K562 (cell line): Measurements from ENCODE around the gene FRMPD2. TPM values are rescaled to one million over a fixed set of nuclear protein-coding genes. Genes with fewer than 3 reads are reported as not detected.

Experiments used
- ATAC-seq: fragments of 200-7000 bp; cut with Tn5 transposase; 3 replicates; pipeline ENCODE4 v1.9.1; 2020; ENCODE audit warnings: moderate library complexity
- BruUV-seq: library from RNA; stranded (reverse); fragments of 400-500 nt; replicated peaks from 2 replicates; lab custom pipeline; 2021; lab: Mats Ljungman, UMichigan
- CTCF ChIA-PET: fragments of 300-600 bp; formaldehyde crosslinking; extraction: SDS; loops from one replicate; lab custom pipeline; 2021; ENCODE audit warnings: low intra/inter-chr PET ratio; lab: Yijun Ruan, JAX
- POLR2A ChIA-PET: fragments of 300-600, 350-650 bp; sonication (Branson Sonifier 250); formaldehyde crosslinking; extraction: SDS; loops from one replicate; lab custom pipeline; 2021; ENCODE audit warnings: antibody characterized with exemption, inconsistent platforms; lab: Yijun Ruan, JAX
- DNase-seq, 4 experiments: peaks; one replicate each; pipeline versions ENCODE4 v3.0.0 to v3.0.0-alpha.2; 2011 to 2018; ENCODE audit warnings: low spot score in 3 of 4, mixed read lengths in 3 of 4; ENCODE audit errors: extremely low read depth in 1 of 4
- FAIRE-seq: peaks from 2 replicates; lab custom pipeline; 2011; peaks lifted over from hg19 to GRCh38; lab: Jason Lieb, UNC
- H2AFZ ChIP-seq: 2 replicates; pipeline ENCODE4 v1.6.0; 2011; ENCODE audit warnings: low read depth, low read length, control low read depth, inconsistent platforms
- H3K27ac ChIP-seq: fragments of 200-600 bp; 3 replicates; pipeline ENCODE4 v1.8.0; 2011; ENCODE audit warnings: low read depth, mild to moderate bottlenecking, control low read depth, inconsistent platforms, low read length, moderate library complexity, mixed read lengths; ENCODE audit errors: extremely low read depth
- H3K27me3 ChIP-seq, 2 experiments: fragments of 300-600 bp in 1 of 2; 2 replicates in 1 of 2; 3 replicates in 1 of 2; pipeline versions ENCODE4 v1.6.0 to v1.8.0; 2011; ENCODE audit warnings: inconsistent platforms in 2 of 2, low read length in 2 of 2, mild to moderate bottlenecking in 1 of 2, mixed read lengths in 1 of 2, moderate library complexity in 1 of 2; ENCODE audit not compliant: control insufficient read depth in 2 of 2, insufficient read depth in 2 of 2
- H3K36me3 ChIP-seq: fragments of 300-600 bp; 3 replicates; pipeline ENCODE4 v1.8.0; 2011; ENCODE audit warnings: mild to moderate bottlenecking, low read length, inconsistent platforms; ENCODE audit not compliant: control insufficient read depth, insufficient read depth
- H3K4me1 ChIP-seq, 2 experiments: fragments of 200-600 bp in 1 of 2; replicated peaks in 1 of 2; 2 replicates in 1 of 2; 3 replicates in 1 of 2; pipeline versions ENCODE4 v1.5.1 to v1.8.0; 2011; ENCODE audit warnings: inconsistent platforms in 2 of 2, low read length in 2 of 2, mild to moderate bottlenecking in 1 of 2, mixed read lengths in 1 of 2, moderate library complexity in 1 of 2; ENCODE audit not compliant: control insufficient read depth in 2 of 2, insufficient read depth in 2 of 2
- H3K4me2 ChIP-seq: 2 replicates; pipeline ENCODE4 v1.6.1; 2011; ENCODE audit warnings: low read length, control low read depth, inconsistent platforms, mixed read lengths; ENCODE audit not compliant: insufficient read depth
- H3K4me3 ChIP-seq: fragments of 200-600 bp; sonication (generic), shearing (Covaris generic); 2 replicates; pipeline ENCODE4 v1.5.1; 2016; ENCODE audit warnings: control low read depth, inconsistent platforms
- H3K79me2 ChIP-seq: fragments of 200-600 bp; 3 replicates; pipeline ENCODE4 v1.8.0; 2011; ENCODE audit warnings: low read length, inconsistent platforms; ENCODE audit not compliant: control insufficient read depth, insufficient read depth
- H3K9ac ChIP-seq, 2 experiments: 2 replicates each; pipeline versions ENCODE4 v1.6.0 to v1.6.1; 2011; ENCODE audit warnings: low read depth in 2 of 2, low read length in 2 of 2, control low read depth in 1 of 2, inconsistent platforms in 1 of 2, mild to moderate bottlenecking in 1 of 2, mixed read lengths in 1 of 2; ENCODE audit not compliant: insufficient read depth in 1 of 2
- H3K9me1 ChIP-seq: one replicate; pipeline ENCODE4 v1.6.0; 2011; ENCODE audit warnings: inconsistent platforms, mild to moderate bottlenecking, low read length, moderate library complexity; ENCODE audit not compliant: control insufficient read depth, insufficient read depth
- H3K9me3 ChIP-seq: replicated peaks from 2 replicates; pipeline ENCODE4 v1.5.1; 2011; ENCODE audit warnings: low read depth, low read length, inconsistent platforms; ENCODE audit not compliant: control insufficient read depth, insufficient read depth
- H4K20me1 ChIP-seq: replicated peaks from 2 replicates; pipeline ENCODE4 v1.6.1; 2011; ENCODE audit warnings: low read length, inconsistent platforms, mixed read lengths; ENCODE audit not compliant: control insufficient read depth, insufficient read depth
- BRD4 ChIP-seq: fragments of 200-600 bp; sonication (generic); IDR thresholded peaks from 2 replicates; pipeline ENCODE4 v1.6.1; 2017; ENCODE audit warnings: inconsistent platforms
- CAMTA2 ChIP-seq: fragments of 250-450 bp; sonication (Bioruptor Pico); conservative IDR thresholded peaks from 2 replicates; pipeline ENCODE4 v1.5.1; 2022
- CSDE1 ChIP-seq, 2 experiments: fragments of 450-650 bp; IDR thresholded peaks; 2 replicates each; pipeline ENCODE4 v1.6.1; 2016; ENCODE audit warnings: mild to moderate bottlenecking in 1 of 2
- E2F8 ChIP-seq: fragments of 450-650 bp; IDR thresholded peaks from 2 replicates; pipeline ENCODE4 v1.7.1; 2018; ENCODE audit warnings: mild to moderate bottlenecking, low read depth; ENCODE audit not compliant: partially characterized antibody
- ELF4 ChIP-seq: fragments of 450-650 bp; formaldehyde crosslinking; IDR thresholded peaks from 2 replicates; pipeline ENCODE4 v1.4.0; 2022; ENCODE audit warnings: missing genetic modification characterization
- HDGF ChIP-seq: fragments of 450-650 bp; IDR thresholded peaks from 2 replicates; pipeline ENCODE4 v1.6.1; 2016
- IFI16 ChIP-seq: fragments of 250-450 bp; sonication (Bioruptor Pico); IDR thresholded peaks from 2 replicates; pipeline ENCODE4 v2.1.2; 2022; ENCODE audit warnings: mild to moderate bottlenecking, inconsistent platforms
- NFRKB ChIP-seq: fragments of 450-650 bp; IDR thresholded peaks from 2 replicates; pipeline ENCODE4 v1.6.1; 2016; ENCODE audit warnings: low read depth
- NR1H2 ChIP-seq: sonication (generic); formaldehyde crosslinking; IDR thresholded peaks from 2 replicates; pipeline ENCODE4 v1.4.0; 2020; ENCODE audit warnings: mild to moderate bottlenecking, missing genetic modification reagents
- RB1 ChIP-seq: fragments of 450-650 bp; IDR thresholded peaks from 2 replicates; pipeline ENCODE4 v1.6.1; 2017; ENCODE audit warnings: low read depth, mild to moderate bottlenecking
- SOX6 ChIP-seq: fragments of 450-650 bp; IDR thresholded peaks from 2 replicates; pipeline ENCODE4 v1.6.1; 2014; ENCODE audit warnings: mild to moderate bottlenecking
- ZNF24 ChIP-seq: fragments of 450-650 bp; IDR thresholded peaks from 2 replicates; pipeline ENCODE4 v1.6.1; 2016
- ZNF586 ChIP-seq: fragments of 450-650 bp; formaldehyde crosslinking; conservative IDR thresholded peaks from 2 replicates; pipeline ENCODE4 v1.4.0; 2020; ENCODE audit warnings: mild to moderate bottlenecking, moderate library complexity
- WGBS: fragments of 100-300 bp; shearing (Covaris generic); methylation state at CpG from one replicate; pipeline ENCODE4 v1.1.6; 2016; ENCODE audit warnings: low coverage, mixed read lengths; ENCODE audit not compliant: insufficient coverage; ENCODE audit errors: missing lambda C conversion rate; 5-methylcytosine and 5-hydroxymethylcytosine counted together
- in situ Hi-C: fragments of 300-500 bp; cut with MboI; formaldehyde crosslinking; loops from 4 replicates; pipeline ENCODE4 v1.15.0; 2018; ENCODE audit warnings: inconsistent platforms, mixed read lengths
- intact Hi-C: fragments of 100-400 bp; cut with micrococcal nuclease; formaldehyde crosslinking; loops from 2 replicates; pipeline ENCODE4 v1.14.2; 2022
- polyA plus RNA-seq, 8 experiments: library from polyadenylated mRNA; depleted of rRNA in 4 of 8; stranded (reverse) in 5 of 8; unstranded in 3 of 8; fragments of >200 nt; fragmentation: Nextera tagmentation in 2 of 8; fragmentation: Illumina TruSeq in 1 of 8; extraction: Ambion mirVana in 2 of 8; extraction: Trizol in 1 of 8; gene quantifications; 2 replicates each; pipeline versions ENCODE4 v1.2.1 to v1.2.3, GENCODE V29; 2011 to 2014; ENCODE audit warnings: inconsistent platforms in 1 of 8, missing spikeins in 1 of 8
- total RNA-seq, 7 experiments: library from RNA; depleted of rRNA in 6 of 7; stranded (reverse); fragments of >200 nt in 6 of 7; fragmentation: Illumina TruSeq in 2 of 7; extraction: Trizol in 2 of 7; gene quantifications; 2 replicates each; pipeline versions ENCODE4 v1.2.1 to v1.2.3, GENCODE V29; 2011 to 2021; ENCODE audit warnings: low replicate concordance in 1 of 7

Gene FRMPD2
- total and polyA plus RNA-seq, 9 of the 15 experiments (the other 6 are each of a cell fraction or from before 2014, with no cell fraction given): 0.12 to 0.95 (median 0.33) TPM

- ATAC-seq (no peak), DNase-seq (no peak), FAIRE-seq (no peak)
- Histone ChIP-seq H4K20me1 (peaks cover 19% of the 10 kb centered on the region; the same call in 1 of the 2 replicates), H3K9ac (peak overlapping the region in 1 of 2 experiments; percentile 77; a peak in 2 of 4 replicates), H3K4me2 (peak overlapping the region; percentile 88), H3K9me1 (no peaks in the 10 kb centered on the region), H3K79me2 (peaks cover 59% of the 10 kb centered on the region), H3K36me3 (peaks cover 19% of the 10 kb centered on the region; the same call in 2 of the 3 replicates), H2AFZ (0 out of 2 replicates have a peak overlapping the region, but pooled peaks have one; percentile 67), H3K27me3 (no peaks in the 10 kb centered on the region; a peak in 1 of 5 replicates), H3K9me3 (peaks cover 4% of the 10 kb centered on the region; the same call in 1 of the 2 replicates), H3K27ac (peak overlapping the region; percentile 90), H3K4me3 (peak overlapping the region; percentile 81), H3K4me1 (peaks cover 9 to 19% of the 10 kb centered on the region in 2 experiments)
- WGBS: 3% methylated on average over 3 of the region's 3 CpGs
- no TSS peak for BruUV-seq
- ChIA-PET POLR2A (interaction anchor here (1.8 to 2.8 kb wide), 2 partner anchors 8 to 9 kb away, joined by 7 to 15 read pairs; no protein-coding TSS in a partner anchor), CTCF (no interaction called here)
- 0 out of 2 replicates have a peak, but pooled peaks have one; percentile 10 for TF ChIP-seq SOX6
- TF ChIP-seq NR1H2 (CRISPR knock-in tag): no peak
- TF ChIP-seq ZNF24: peak; percentile 94
- intact Hi-C loops (loop anchor here (2.0 to 5.0 kb wide), 3 partner anchors 50 to 199 kb away; no protein-coding TSS in a partner anchor), in situ Hi-C loops (no loop called here)
Measured at GRCh38 chr10:48307711-48308018, 33.2 kb upstream of the FRMPD2 start.

- intact Hi-C loops: loop anchor here (2.0 to 5.0 kb wide), 3 partner anchors 50 to 200 kb away; no protein-coding TSS in a partner anchor
- peak overlapping the region; percentile 88 for H3K4me2 ChIP-seq
- H3K79me2 ChIP-seq: peaks cover 53% of the 10 kb centered on the region
- DNase-seq: peak; percentile 78 to 94 (median 90)
- H3K9ac ChIP-seq: peak overlapping the region; percentile 77 to 95
- FAIRE-seq: peak; percentile 32
- H3K27me3 ChIP-seq: no peaks in the 10 kb centered on the region; a peak in 1 of 5 replicates
- peaks cover 19% of the 10 kb centered on the region; the same call in 1 of the 2 replicates for H4K20me1 ChIP-seq
- in situ Hi-C loops: no loop called here
- peak overlapping the region; percentile 82 for H2AFZ ChIP-seq
- CTCF ChIA-PET: no interaction called here
- peak overlapping the region; percentile 90 for H3K27ac ChIP-seq
- under 1% methylated on average over 62 of the region's 70 CpGs for WGBS
- H3K4me1 ChIP-seq: peaks cover 9 to 19% of the 10 kb centered on the region in 2 experiments
- H3K36me3 ChIP-seq: peaks cover 16% of the 10 kb centered on the region; the same call in 2 of the 3 replicates
- BruUV-seq: no TSS peak
- H3K9me3 ChIP-seq: peaks cover 4% of the 10 kb centered on the region; the same call in 1 of the 2 replicates
- H3K4me3 ChIP-seq: peak overlapping the region; percentile 81
- H3K9me1 ChIP-seq: no peaks in the 10 kb centered on the region
- POLR2A ChIA-PET: interaction anchor here (2.8 kb wide), 1 partner anchor 10 kb away, joined by 15 read pairs; no protein-coding TSS in a partner anchor
- ATAC-seq: peak; percentile 81
- TF ChIP-seq E2F8: no peak
- peak; percentile 2; the same call in 1 of the 2 replicates for TF ChIP-seq RB1
- TF ChIP-seq CAMTA2 (CRISPR knock-in tag): no peak
- TF ChIP-seq HDGF: no peak
- TF ChIP-seq NFRKB: no peak
- no peak for TF ChIP-seq IFI16 (CRISPR knock-in tag)
- 0 out of 2 replicates have a peak, but pooled peaks have one; percentile 35 for TF ChIP-seq BRD4
- no peak for TF ChIP-seq ZNF586 (CRISPR knock-in tag)
- TF ChIP-seq ELF4: no peak
- TF ChIP-seq CSDE1 (IDR thresholded peaks at IDR 0.05): no peak
Measured at GRCh38 chr10:48306870-48307710, 32.6 kb upstream of the FRMPD2 start.
